Posterior cingulate gyrus (tissue), 11 donors: ENCODE results near the gene TRMT10A.
A peak's percentile ranks its signal among the peaks of the same experiment; 100 is the strongest.

Source experiments
- DNase-seq, 10 donors: peaks; one replicate each; pipeline versions ENCODE4 v3.0.0 to v3.0.0-alpha.2; 2020 to 2021; ENCODE audit warnings: mixed read lengths in 3 of 10
- intact Hi-C: fragments of 100-400 bp; cut with DNase I; formaldehyde crosslinking; loops from one replicate; pipeline ENCODE4 v1.15.1; 2023

TRMT10A gene

GRCh38 chr4:99563310-99564186 is at the start of gene TRMT10A:
Gene TRMT10A, minus strand, starts transcription at chr4:99564039. Its CDS starts 4,701 bp downstream, at chr4:99559338.
- intact Hi-C loops: loop anchor here (1.0 to 2.0 kb wide), 2 partner anchors 331 to 387 kb away; partner anchors contain the start of genes H2AZ1 and LAMTOR3
- DNase-seq: peak; percentile 96 to 100 (median 97)

GRCh38 chr4:99612704-99613103 is 48.9 kb upstream of the TRMT10A start:
- intact Hi-C loops: no loop called here
- DNase-seq: no peak

GRCh38 chr4:99612281-99612680 is 48.4 kb upstream of the TRMT10A start:
- no peak for DNase-seq

GRCh38 chr4:99610605-99611175 is 46.9 kb upstream of the TRMT10A start:
- DNase-seq: no peak
- intact Hi-C loops: no loop called here

More at GRCh38 chr4:99612281-99612680, 48.4 kb upstream of the TRMT10A start:
- intact Hi-C loops: no loop called here

- no peak for DNase-seq
- intact Hi-C loops: no loop called here
Observed at GRCh38 chr4:99608417-99608816, 44.6 kb upstream of the TRMT10A start.

- intact Hi-C loops: no loop called here
- DNase-seq: peak in 1 of 10 donors; percentile 52
Observed at GRCh38 chr4:99606716-99607115, 42.9 kb upstream of the TRMT10A start.

GRCh38 chr4:99594818-99595217 is 31.0 kb upstream of the TRMT10A start:
- intact Hi-C loops: no loop called here
- DNase-seq: no peak

GRCh38 chr4:99593781-99594641 is 30.2 kb upstream of the TRMT10A start:
- intact Hi-C loops: no loop called here

GRCh38 chr4:99591757-99592156 is 27.9 kb upstream of the TRMT10A start:
- DNase-seq: no peak

More at GRCh38 chr4:99593781-99594641, 30.2 kb upstream of the TRMT10A start:
- no peak for DNase-seq

GRCh38 chr4:99587803-99588202 is 24.0 kb upstream of the TRMT10A start:
- intact Hi-C loops: no loop called here
- no peak for DNase-seq

More at GRCh38 chr4:99591757-99592156, 27.9 kb upstream of the TRMT10A start:
- intact Hi-C loops: no loop called here

GRCh38 chr4:99587309-99587708 is 23.5 kb upstream of the TRMT10A start:
- DNase-seq: no peak
- intact Hi-C loops: no loop called here

GRCh38 chr4:99586797-99587196 is 23.0 kb upstream of the TRMT10A start:
- intact Hi-C loops: no loop called here
- no peak for DNase-seq

GRCh38 chr4:99586322-99586721 is 22.5 kb upstream of the TRMT10A start:
- no peak for DNase-seq
- intact Hi-C loops: no loop called here

GRCh38 chr4:99585516-99585915 is 21.7 kb upstream of the TRMT10A start:
- intact Hi-C loops: no loop called here
- DNase-seq: no peak

GRCh38 chr4:99578714-99579113 is 14.9 kb upstream of the TRMT10A start:
- intact Hi-C loops: no loop called here
- DNase-seq: no peak

GRCh38 chr4:99574530-99575324 is 10.9 kb upstream of the TRMT10A start, which contains the start of gene MTTP:
Gene MTTP, plus strand, starts transcription at chr4:99574824. Its CDS starts 86 bp downstream, at chr4:99574910.
- intact Hi-C loops: no loop called here

GRCh38 chr4:99573735-99574368 is 10.0 kb upstream of the TRMT10A start:
- intact Hi-C loops: no loop called here
- DNase-seq: no peak

More at GRCh38 chr4:99574530-99575324, 10.9 kb upstream of the TRMT10A start, which contains the start of gene MTTP:
- DNase-seq: no peak

- DNase-seq: no peak
- intact Hi-C loops: no loop called here
Observed at GRCh38 chr4:99572527-99573240, 8.8 kb upstream of the TRMT10A start.

GRCh38 chr4:99571883-99572282 is 8.0 kb upstream of the TRMT10A start:
- intact Hi-C loops: no loop called here
- DNase-seq: no peak
